Mesothelial cell of epicardium (in vitro differentiated cells): Measurements from ENCODE around the gene GLRX5. TPM values are rescaled to one million over a fixed set of nuclear protein-coding genes. Genes with fewer than 3 reads are reported as not detected.

Experiments used
- DNase-seq, 2 experiments: peaks; one replicate each; pipeline ENCODE4 v3.0.0; 2021; ENCODE audit warnings: low spot score in 2 of 2; ENCODE audit not compliant: unreplicated experiment in 2 of 2
- H3K27ac Mint-ChIP-seq: 2 replicates; pipeline ENCODE4 v1.8.0; 2021; ENCODE audit warnings: mixed read lengths
- H3K27me3 Mint-ChIP-seq: 2 replicates; pipeline ENCODE4 v1.8.0; 2021; ENCODE audit warnings: low read depth, mixed read lengths
- H3K36me3 Mint-ChIP-seq: 2 replicates; pipeline ENCODE4 v1.8.0; 2021; ENCODE audit warnings: mixed read lengths
- H3K4me1 Mint-ChIP-seq: 2 replicates; pipeline ENCODE4 v1.8.0; 2021; ENCODE audit warnings: mixed read lengths
- H3K4me3 Mint-ChIP-seq: 2 replicates; pipeline ENCODE4 v1.8.0; 2021; ENCODE audit warnings: mild to moderate bottlenecking, moderate library complexity, mixed read lengths
- H3K9me3 Mint-ChIP-seq: 2 replicates; pipeline ENCODE4 v1.8.0; 2021; ENCODE audit warnings: mixed read lengths
- CTCF ChIP-seq: fragments of 200-600 bp; sonication (generic); IDR thresholded peaks from one replicate; pipeline ENCODE4 v1.5.0; 2021; ENCODE audit warnings: antibody characterized with exemption; ENCODE audit not compliant: unreplicated experiment
- total RNA-seq: library from RNA; stranded (reverse); gene quantifications from 3 replicates; pipeline ENCODE4 v1.2.1, GENCODE V29; 2021

GLRX5 gene
- total RNA-seq, 1 donor from 2014 or later = 38.4 TPM

GRCh38 chr14:95562892-95563685, 28.2 kb downstream of the GLRX5 start:
- Mint-ChIP-seq H3K36me3 (no peaks in the 10 kb centered on the region), H3K27ac (no peak overlapping the region), H3K27me3 (peaks cover 14% of the 10 kb centered on the region), H3K4me1 (peaks cover 2% of the 10 kb centered on the region), H3K4me3 (no peak overlapping the region), H3K9me3 (no peaks in the 10 kb centered on the region)
- no peak for TF ChIP-seq CTCF
- DNase-seq = no peak

DNA sequence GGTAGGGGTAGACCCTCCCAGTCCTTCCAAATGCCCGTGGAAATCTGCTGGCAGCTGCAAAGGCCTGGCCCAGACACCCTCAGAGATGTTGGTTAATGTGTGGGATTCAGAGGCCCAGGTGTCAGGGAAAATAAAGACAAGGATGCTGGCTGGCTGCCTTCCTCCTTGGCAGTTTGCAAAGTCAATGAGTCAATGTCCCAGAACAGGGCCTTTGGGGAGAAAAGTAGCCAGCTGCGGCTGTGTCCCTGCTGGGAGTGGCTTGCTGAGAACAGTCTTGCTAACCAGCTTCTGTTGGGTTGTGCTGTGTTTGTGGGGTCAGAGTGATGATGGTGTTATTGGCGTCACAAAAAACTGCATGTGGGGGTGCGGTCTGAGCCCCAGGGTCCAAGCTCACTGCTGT, 29.2 kb downstream of the GLRX5 start:
- no peak overlapping the region for H3K27ac Mint-ChIP-seq
- TF ChIP-seq CTCF = no peak
- H3K27me3 Mint-ChIP-seq = peaks cover 14% of the 10 kb centered on the region
- no peaks in the 10 kb centered on the region for H3K9me3 Mint-ChIP-seq
- peaks cover 2% of the 10 kb centered on the region for H3K4me1 Mint-ChIP-seq
- H3K4me3 Mint-ChIP-seq = no peak overlapping the region
- no peaks in the 10 kb centered on the region for H3K36me3 Mint-ChIP-seq
- no peak for DNase-seq

GRCh38 chr14:95569440-95569839, 34.6 kb downstream of the GLRX5 start:
- Mint-ChIP-seq H3K4me1 (no peaks in the 10 kb centered on the region), H3K27ac (no peak overlapping the region), H3K27me3 (peaks cover 22% of the 10 kb centered on the region), H3K36me3 (no peaks in the 10 kb centered on the region), H3K9me3 (no peaks in the 10 kb centered on the region), H3K4me3 (no peak overlapping the region)
- no peak for TF ChIP-seq CTCF
- no peak for DNase-seq

DNA sequence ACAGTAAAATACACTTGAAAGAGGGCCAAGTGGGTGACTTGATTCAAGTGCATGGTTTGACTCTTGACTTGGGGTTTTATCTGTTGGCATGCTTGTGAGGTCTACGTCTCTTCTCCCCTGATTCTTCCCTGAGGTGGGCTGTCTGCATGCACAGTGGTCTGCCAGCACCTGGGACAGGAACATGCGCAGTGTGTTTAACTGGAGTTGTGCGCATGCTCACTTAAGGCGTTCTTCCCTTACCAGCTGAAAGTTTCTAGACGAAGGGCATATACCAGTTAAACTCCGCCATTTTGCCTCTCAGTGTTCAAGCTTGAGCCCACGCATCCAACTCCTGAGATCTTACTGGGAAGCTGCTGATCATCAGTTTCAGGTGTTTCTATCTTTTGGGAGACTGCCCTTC, 38.5 kb downstream of the GLRX5 start:
- Mint-ChIP-seq H3K27ac (no peak overlapping the region), H3K4me1 (no peaks in the 10 kb centered on the region), H3K9me3 (no peaks in the 10 kb centered on the region), H3K36me3 (no peaks in the 10 kb centered on the region), H3K27me3 (peaks cover 29% of the 10 kb centered on the region), H3K4me3 (no peak overlapping the region)
- DNase-seq = no peak
- TF ChIP-seq CTCF = no peak

DNA sequence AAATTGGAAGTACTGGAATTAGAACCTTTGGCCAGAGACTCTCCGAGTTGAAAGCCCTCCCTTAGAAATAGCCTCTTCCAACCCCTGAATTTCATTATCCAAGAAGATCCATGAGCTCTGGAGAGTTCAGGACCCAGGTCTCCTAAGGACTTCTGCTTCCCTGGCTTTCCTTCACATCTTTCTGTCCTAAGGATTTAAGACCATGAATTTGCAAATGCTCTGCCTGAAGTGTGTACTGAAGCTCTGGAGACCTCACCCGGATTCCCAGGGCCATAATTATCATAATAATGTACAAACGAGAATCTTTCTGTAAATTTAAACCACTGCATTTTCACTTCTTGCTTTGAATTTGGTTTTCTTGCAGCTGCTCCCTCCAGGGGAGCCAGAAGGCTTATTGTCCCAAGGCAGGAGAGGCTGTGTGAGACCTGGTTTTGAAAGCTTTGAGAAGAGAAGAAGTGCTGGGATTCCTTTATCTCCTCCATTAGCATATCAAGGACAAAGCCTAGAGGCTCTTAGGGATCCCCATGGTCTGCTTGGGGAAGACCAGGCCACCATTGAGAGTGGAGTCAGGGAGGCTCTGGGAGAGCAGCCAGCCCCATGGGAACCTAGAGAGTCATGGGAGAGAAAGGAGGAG, 41.1 kb downstream of the GLRX5 start:
- no peaks in the 10 kb centered on the region for H3K36me3 Mint-ChIP-seq
- TF ChIP-seq CTCF = no peak
- H3K4me3 Mint-ChIP-seq = no peak overlapping the region
- H3K9me3 Mint-ChIP-seq = no peaks in the 10 kb centered on the region
- H3K4me1 Mint-ChIP-seq = no peaks in the 10 kb centered on the region
- H3K27me3 Mint-ChIP-seq = peaks cover 29% of the 10 kb centered on the region
- no peak for DNase-seq
- no peak overlapping the region for H3K27ac Mint-ChIP-seq
